GM23338 (cell line): ENCODE data around the gene DCAF12. TPM values are rescaled to one million over a fixed set of nuclear protein-coding genes. Genes with fewer than 3 reads are reported as not detected.

Experiments
- ATAC-seq: fragments of 200-7000 bp; cut with Tn5 transposase; 3 replicates; pipeline ENCODE4 v1.9.1; 2020
- DNase-seq: peaks from one replicate; pipeline ENCODE4 v3.0.0-alpha.2; 2015; ENCODE audit warnings: low spot score
- H2AFZ ChIP-seq: fragments of 200-600 bp; sonication (generic); 2 replicates; pipeline ENCODE4 v1.8.0; 2016; ENCODE audit warnings: antibody characterized with exemption, mild to moderate bottlenecking, moderate library complexity
- H3F3A ChIP-seq: fragments of 200-600 bp; sonication (generic); replicated peaks from 2 replicates; pipeline ENCODE4 v1.8.0; 2017; ENCODE audit warnings: antibody characterized with exemption, mixed run types, low read depth
- H3K27ac ChIP-seq: fragments of 200-600 bp; sonication (generic); 2 replicates; pipeline ENCODE4 v1.6.1; 2016; ENCODE audit warnings: low read depth
- H3K27me3 ChIP-seq: fragments of 200-600 bp; sonication (generic); 2 replicates; pipeline ENCODE4 v1.8.0; 2016; ENCODE audit warnings: mild to moderate bottlenecking, mixed run types, moderate library complexity; ENCODE audit not compliant: insufficient read depth
- H3K36me3 ChIP-seq: fragments of 200-600 bp; sonication (generic); 2 replicates; pipeline ENCODE4 v1.8.0; 2016; ENCODE audit warnings: mild to moderate bottlenecking; ENCODE audit not compliant: insufficient read depth
- H3K4me1 ChIP-seq: fragments of 200-600 bp; sonication (generic); 2 replicates; pipeline ENCODE4 v1.8.0; 2016; ENCODE audit warnings: mild to moderate bottlenecking, moderate library complexity; ENCODE audit not compliant: insufficient read depth
- H3K4me2 ChIP-seq: fragments of 200-600 bp; sonication (generic); 2 replicates; pipeline ENCODE4 v1.7.1; 2017; ENCODE audit warnings: mixed run types
- H3K4me3 ChIP-seq: fragments of 200-600 bp; sonication (generic); 2 replicates; pipeline ENCODE4 v1.6.1; 2016; ENCODE audit warnings: mixed run types
- H3K79me2 ChIP-seq: fragments of 200-600 bp; sonication (generic); replicated peaks from 2 replicates; pipeline ENCODE4 v1.8.0; 2017; ENCODE audit warnings: mild to moderate bottlenecking; ENCODE audit not compliant: insufficient read depth
- H3K9me2 ChIP-seq: fragments of 200-600 bp; sonication (generic); 2 replicates; pipeline ENCODE4 v1.8.0; 2017; ENCODE audit not compliant: insufficient read depth
- H4K20me1 ChIP-seq: fragments of 200-600 bp; sonication (generic); replicated peaks from 2 replicates; pipeline ENCODE4 v1.8.0; 2017; ENCODE audit warnings: mild to moderate bottlenecking; ENCODE audit not compliant: insufficient read depth
- H3K27ac Mint-ChIP-seq: 2 replicates; pipeline ENCODE4 v1.8.0; 2020; ENCODE audit warnings: inconsistent platforms, mild to moderate bottlenecking, moderate library complexity, mixed read lengths
- H3K27me3 Mint-ChIP-seq: 3 replicates; pipeline ENCODE4 v1.8.0; 2022; ENCODE audit warnings: low read depth, mild to moderate bottlenecking, moderate library complexity, mixed read lengths, inconsistent platforms; ENCODE audit not compliant: insufficient read depth, poor library complexity
- H3K36me3 Mint-ChIP-seq: 3 replicates; pipeline ENCODE4 v1.8.0; 2021; ENCODE audit warnings: low read depth, mild to moderate bottlenecking, inconsistent platforms, moderate library complexity, mixed read lengths
- H3K4me1 Mint-ChIP-seq: 3 replicates; pipeline ENCODE4 v1.8.0; 2020; ENCODE audit warnings: mild to moderate bottlenecking, inconsistent platforms, mixed read lengths
- H3K4me3 Mint-ChIP-seq: 3 replicates; pipeline ENCODE4 v1.8.0; 2021; ENCODE audit warnings: moderate library complexity, mild to moderate bottlenecking, inconsistent platforms, mixed read lengths
- H3K9me3 Mint-ChIP-seq: 3 replicates; pipeline ENCODE4 v1.8.0; 2020; ENCODE audit warnings: moderate library complexity, mild to moderate bottlenecking, inconsistent platforms, mixed read lengths
- CREB1 ChIP-seq: fragments of 250-450 bp; sonication (Bioruptor Pico); IDR thresholded peaks from 2 replicates; pipeline ENCODE4 v1.5.0; 2020; ENCODE audit warnings: low read depth, mild to moderate bottlenecking, moderate library complexity
- CTCF ChIP-seq, 2 experiments: fragments of 200-600 bp in 1 of 2; sonication (generic) in 1 of 2; conservative IDR thresholded peaks; 2 replicates each; pipeline versions ENCODE4 v1.5.1 to v1.6.1; 2016 to 2017; ENCODE audit warnings: antibody characterized with exemption in 2 of 2, low read depth in 2 of 2, mild to moderate bottlenecking in 2 of 2, moderate library complexity in 1 of 2
- ETS1 ChIP-seq: IDR thresholded peaks from 2 replicates; pipeline ENCODE4 v1.6.1; 2016; ENCODE audit warnings: antibody characterized with exemption
- EZH2 ChIP-seq: fragments of 200-600 bp; sonication (generic); IDR thresholded peaks from one replicate; pipeline ENCODE4 v1.8.0; 2017; ENCODE audit warnings: antibody characterized with exemption, mild to moderate bottlenecking, low read depth; ENCODE audit not compliant: unreplicated experiment
- EZH2phosphoT487 ChIP-seq: fragments of 200-600 bp; sonication (generic); IDR thresholded peaks from one replicate; pipeline ENCODE4 v1.8.1; 2018; ENCODE audit warnings: antibody characterized with exemption; ENCODE audit not compliant: unreplicated experiment
- NANOG ChIP-seq: IDR thresholded peaks from 2 replicates; pipeline ENCODE4 v1.6.1; 2016; ENCODE audit warnings: antibody characterized with exemption, borderline replicate concordance
- POLR2AphosphoS5 ChIP-seq: IDR thresholded peaks from 2 replicates; pipeline ENCODE4 v1.6.1; 2016; ENCODE audit warnings: antibody characterized with exemption, low read depth
- ZNF114 ChIP-seq: fragments of 250-450 bp; sonication (Bioruptor Pico); IDR thresholded peaks from 2 replicates; pipeline ENCODE4 v1.5.0; 2020; ENCODE audit warnings: mild to moderate bottlenecking, moderate library complexity
- polyA plus RNA-seq: library from polyadenylated mRNA; unstranded; fragments of >200 nt; fragmentation: Nextera tagmentation; extraction: Ambion mirVana; gene quantifications from 2 replicates; pipeline ENCODE4 v1.2.1, GENCODE V29; 2016
- total RNA-seq: library from RNA; depleted of rRNA; stranded (reverse); fragments of >200 nt; shearing (Covaris generic); gene quantifications from 2 replicates; pipeline ENCODE4 v1.2.3, GENCODE V29; 2014
- TF ChIP-seq, protein P1 (sequence below): fragments of 250-450 bp; sonication (Bioruptor Pico); IDR thresholded peaks from 2 replicates; pipeline ENCODE4 v1.5.0; 2020; ENCODE audit warnings: mild to moderate bottlenecking, moderate library complexity
- TF ChIP-seq, protein P2 (sequence below): IDR thresholded peaks from one replicate; pipeline ENCODE4 v1.6.1; 2018; ENCODE audit warnings: antibody characterized with exemption; ENCODE audit not compliant: unreplicated experiment

DCAF12 gene
- total and polyA plus RNA-seq, 2 experiments from 2014 or later, result 9.5 to 20.7 TPM

GRCh38 chr9:34072410-34072809 is 54.1 kb downstream of the DCAF12 start:
- Histone ChIP-seq H3K4me3 (no peak overlapping the region), H3K4me2 (no peak overlapping the region), H3K79me2 (no peaks in the 10 kb centered on the region), H3K27me3 (no peaks in the 10 kb centered on the region), H4K20me1 (no peaks in the 10 kb centered on the region), H3F3A (0 out of 2 replicates have a peak, but pooled peaks cover 4% of the 10 kb centered on the region), H3K36me3 (no peaks in the 10 kb centered on the region), H3K27ac (0 out of 2 replicates have a peak overlapping the region, but pooled peaks have one; percentile 32), H3K9me2 (no peaks in the 10 kb centered on the region), H2AFZ (peak overlapping the region; percentile 92), H3K4me1 (peaks cover 9% of the 10 kb centered on the region; the same call in 1 of the 2 replicates)
- ATAC-seq (peak; percentile 74), DNase-seq (peak; percentile 43)
- H3K27ac Mint-ChIP-seq, result peak overlapping the region; percentile 63; the same call in 1 of the 2 replicates
- H3K9me3 Mint-ChIP-seq, result no peaks in the 10 kb centered on the region
- H3K36me3 Mint-ChIP-seq, result no peaks in the 10 kb centered on the region
- peaks cover 10% of the 10 kb centered on the region for H3K27me3 Mint-ChIP-seq
- TF ChIP-seq EZH2phosphoT487 (no peak), ETS1 (no peak), CTCF (conservative IDR thresholded peaks at IDR 0.05; ENCODE audit: low read depth in 2 of 2) (no peak), EZH2 (no peak), POLR2AphosphoS5 (no peak), NANOG (no peak), CREB1 (CRISPR knock-in tag) (no peak), ZNF114 (CRISPR knock-in tag) (no peak)
- TF ChIP-seq, protein P1, sequence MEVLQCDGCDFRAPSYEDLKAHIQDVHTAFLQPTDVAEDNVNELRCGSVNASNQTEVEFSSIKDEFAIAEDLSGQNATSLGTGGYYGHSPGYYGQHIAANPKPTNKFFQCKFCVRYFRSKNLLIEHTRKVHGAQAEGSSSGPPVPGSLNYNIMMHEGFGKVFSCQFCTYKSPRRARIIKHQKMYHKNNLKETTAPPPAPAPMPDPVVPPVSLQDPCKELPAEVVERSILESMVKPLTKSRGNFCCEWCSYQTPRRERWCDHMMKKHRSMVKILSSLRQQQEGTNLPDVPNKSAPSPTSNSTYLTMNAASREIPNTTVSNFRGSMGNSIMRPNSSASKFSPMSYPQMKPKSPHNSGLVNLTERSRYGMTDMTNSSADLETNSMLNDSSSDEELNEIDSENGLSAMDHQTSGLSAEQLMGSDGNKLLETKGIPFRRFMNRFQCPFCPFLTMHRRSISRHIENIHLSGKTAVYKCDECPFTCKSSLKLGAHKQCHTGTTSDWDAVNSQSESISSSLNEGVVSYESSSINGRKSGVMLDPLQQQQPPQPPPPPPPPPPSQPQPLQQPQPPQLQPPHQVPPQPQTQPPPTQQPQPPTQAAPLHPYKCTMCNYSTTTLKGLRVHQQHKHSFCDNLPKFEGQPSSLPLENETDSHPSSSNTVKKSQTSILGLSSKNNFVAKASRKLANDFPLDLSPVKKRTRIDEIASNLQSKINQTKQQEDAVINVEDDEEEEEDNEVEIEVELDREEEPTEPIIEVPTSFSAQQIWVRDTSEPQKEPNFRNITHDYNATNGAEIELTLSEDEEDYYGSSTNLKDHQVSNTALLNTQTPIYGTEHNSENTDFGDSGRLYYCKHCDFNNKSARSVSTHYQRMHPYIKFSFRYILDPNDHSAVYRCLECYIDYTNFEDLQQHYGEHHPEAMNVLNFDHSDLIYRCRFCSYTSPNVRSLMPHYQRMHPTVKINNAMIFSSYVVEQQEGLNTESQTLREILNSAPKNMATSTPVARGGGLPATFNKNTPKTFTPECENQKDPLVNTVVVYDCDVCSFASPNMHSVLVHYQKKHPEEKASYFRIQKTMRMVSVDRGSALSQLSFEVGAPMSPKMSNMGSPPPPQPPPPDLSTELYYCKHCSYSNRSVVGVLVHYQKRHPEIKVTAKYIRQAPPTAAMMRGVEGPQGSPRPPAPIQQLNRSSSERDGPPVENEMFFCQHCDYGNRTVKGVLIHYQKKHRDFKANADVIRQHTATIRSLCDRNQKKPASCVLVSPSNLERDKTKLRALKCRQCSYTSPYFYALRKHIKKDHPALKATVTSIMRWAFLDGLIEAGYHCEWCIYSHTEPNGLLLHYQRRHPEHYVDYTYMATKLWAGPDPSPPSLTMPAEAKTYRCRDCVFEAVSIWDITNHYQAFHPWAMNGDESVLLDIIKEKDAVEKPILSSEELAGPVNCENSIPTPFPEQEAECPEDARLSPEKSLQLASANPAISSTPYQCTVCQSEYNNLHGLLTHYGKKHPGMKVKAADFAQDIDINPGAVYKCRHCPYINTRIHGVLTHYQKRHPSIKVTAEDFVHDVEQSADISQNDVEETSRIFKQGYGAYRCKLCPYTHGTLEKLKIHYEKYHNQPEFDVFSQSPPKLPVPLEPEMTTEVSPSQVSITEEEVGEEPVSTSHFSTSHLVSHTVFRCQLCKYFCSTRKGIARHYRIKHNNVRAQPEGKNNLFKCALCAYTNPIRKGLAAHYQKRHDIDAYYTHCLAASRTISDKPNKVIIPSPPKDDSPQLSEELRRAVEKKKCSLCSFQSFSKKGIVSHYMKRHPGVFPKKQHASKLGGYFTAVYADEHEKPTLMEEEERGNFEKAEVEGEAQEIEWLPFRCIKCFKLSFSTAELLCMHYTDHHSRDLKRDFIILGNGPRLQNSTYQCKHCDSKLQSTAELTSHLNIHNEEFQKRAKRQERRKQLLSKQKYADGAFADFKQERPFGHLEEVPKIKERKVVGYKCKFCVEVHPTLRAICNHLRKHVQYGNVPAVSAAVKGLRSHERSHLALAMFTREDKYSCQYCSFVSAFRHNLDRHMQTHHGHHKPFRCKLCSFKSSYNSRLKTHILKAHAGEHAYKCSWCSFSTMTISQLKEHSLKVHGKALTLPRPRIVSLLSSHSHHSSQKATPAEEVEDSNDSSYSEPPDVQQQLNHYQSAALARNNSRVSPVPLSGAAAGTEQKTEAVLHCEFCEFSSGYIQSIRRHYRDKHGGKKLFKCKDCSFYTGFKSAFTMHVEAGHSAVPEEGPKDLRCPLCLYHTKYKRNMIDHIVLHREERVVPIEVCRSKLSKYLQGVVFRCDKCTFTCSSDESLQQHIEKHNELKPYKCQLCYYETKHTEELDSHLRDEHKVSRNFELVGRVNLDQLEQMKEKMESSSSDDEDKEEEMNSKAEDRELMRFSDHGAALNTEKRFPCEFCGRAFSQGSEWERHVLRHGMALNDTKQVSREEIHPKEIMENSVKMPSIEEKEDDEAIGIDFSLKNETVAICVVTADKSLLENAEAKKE (CRISPR knock-in tag), result no peak
- TF ChIP-seq, protein P2, sequence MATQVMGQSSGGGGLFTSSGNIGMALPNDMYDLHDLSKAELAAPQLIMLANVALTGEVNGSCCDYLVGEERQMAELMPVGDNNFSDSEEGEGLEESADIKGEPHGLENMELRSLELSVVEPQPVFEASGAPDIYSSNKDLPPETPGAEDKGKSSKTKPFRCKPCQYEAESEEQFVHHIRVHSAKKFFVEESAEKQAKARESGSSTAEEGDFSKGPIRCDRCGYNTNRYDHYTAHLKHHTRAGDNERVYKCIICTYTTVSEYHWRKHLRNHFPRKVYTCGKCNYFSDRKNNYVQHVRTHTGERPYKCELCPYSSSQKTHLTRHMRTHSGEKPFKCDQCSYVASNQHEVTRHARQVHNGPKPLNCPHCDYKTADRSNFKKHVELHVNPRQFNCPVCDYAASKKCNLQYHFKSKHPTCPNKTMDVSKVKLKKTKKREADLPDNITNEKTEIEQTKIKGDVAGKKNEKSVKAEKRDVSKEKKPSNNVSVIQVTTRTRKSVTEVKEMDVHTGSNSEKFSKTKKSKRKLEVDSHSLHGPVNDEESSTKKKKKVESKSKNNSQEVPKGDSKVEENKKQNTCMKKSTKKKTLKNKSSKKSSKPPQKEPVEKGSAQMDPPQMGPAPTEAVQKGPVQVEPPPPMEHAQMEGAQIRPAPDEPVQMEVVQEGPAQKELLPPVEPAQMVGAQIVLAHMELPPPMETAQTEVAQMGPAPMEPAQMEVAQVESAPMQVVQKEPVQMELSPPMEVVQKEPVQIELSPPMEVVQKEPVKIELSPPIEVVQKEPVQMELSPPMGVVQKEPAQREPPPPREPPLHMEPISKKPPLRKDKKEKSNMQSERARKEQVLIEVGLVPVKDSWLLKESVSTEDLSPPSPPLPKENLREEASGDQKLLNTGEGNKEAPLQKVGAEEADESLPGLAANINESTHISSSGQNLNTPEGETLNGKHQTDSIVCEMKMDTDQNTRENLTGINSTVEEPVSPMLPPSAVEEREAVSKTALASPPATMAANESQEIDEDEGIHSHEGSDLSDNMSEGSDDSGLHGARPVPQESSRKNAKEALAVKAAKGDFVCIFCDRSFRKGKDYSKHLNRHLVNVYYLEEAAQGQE, result no peak
- H3K4me1 Mint-ChIP-seq, result peaks cover 15% of the 10 kb centered on the region
- H3K4me3 Mint-ChIP-seq, result no peak overlapping the region
